Subcutaneous adipose tissue (tissue), 4 donors: ENCODE results near the gene OR2AG1. TPM values are rescaled to one million over a fixed set of nuclear protein-coding genes. Genes with fewer than 3 reads are reported as not detected.

Experiments
- total RNA-seq, 4 donors: library from RNA; depleted of rRNA; stranded (reverse); fragments of >200 nt; gene quantifications; one replicate each; pipeline ENCODE4 v1.1.0, GENCODE V29; 2016
- TF ChIP-seq, protein P1 (sequence below): fragments of 450-650 bp; IDR thresholded peaks from one replicate; pipeline ENCODE4 v1.5.1; 2016; ENCODE audit warnings: low read depth, mild to moderate bottlenecking, control low read depth, antibody characterized with exemption, moderate library complexity

Gene OR2AG1
- total RNA-seq, 4 donors from 2014 or later: not detected

GRCh38 chr11:6794639-6795038 lies 11.8 kb downstream of the OR2AG1 start:
- TF ChIP-seq, protein P1, sequence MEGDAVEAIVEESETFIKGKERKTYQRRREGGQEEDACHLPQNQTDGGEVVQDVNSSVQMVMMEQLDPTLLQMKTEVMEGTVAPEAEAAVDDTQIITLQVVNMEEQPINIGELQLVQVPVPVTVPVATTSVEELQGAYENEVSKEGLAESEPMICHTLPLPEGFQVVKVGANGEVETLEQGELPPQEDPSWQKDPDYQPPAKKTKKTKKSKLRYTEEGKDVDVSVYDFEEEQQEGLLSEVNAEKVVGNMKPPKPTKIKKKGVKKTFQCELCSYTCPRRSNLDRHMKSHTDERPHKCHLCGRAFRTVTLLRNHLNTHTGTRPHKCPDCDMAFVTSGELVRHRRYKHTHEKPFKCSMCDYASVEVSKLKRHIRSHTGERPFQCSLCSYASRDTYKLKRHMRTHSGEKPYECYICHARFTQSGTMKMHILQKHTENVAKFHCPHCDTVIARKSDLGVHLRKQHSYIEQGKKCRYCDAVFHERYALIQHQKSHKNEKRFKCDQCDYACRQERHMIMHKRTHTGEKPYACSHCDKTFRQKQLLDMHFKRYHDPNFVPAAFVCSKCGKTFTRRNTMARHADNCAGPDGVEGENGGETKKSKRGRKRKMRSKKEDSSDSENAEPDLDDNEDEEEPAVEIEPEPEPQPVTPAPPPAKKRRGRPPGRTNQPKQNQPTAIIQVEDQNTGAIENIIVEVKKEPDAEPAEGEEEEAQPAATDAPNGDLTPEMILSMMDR: no peak

- TF ChIP-seq, protein P1: no peak
Observed at GRCh38 chr11:6799402-6799801, 16.6 kb downstream of the OR2AG1 start, which contains the start of gene OR6A2. OR6A2 (minus strand) TSS chr11:6799689; CDS start chr11:6795708, 3,981 bp downstream.

DNA sequence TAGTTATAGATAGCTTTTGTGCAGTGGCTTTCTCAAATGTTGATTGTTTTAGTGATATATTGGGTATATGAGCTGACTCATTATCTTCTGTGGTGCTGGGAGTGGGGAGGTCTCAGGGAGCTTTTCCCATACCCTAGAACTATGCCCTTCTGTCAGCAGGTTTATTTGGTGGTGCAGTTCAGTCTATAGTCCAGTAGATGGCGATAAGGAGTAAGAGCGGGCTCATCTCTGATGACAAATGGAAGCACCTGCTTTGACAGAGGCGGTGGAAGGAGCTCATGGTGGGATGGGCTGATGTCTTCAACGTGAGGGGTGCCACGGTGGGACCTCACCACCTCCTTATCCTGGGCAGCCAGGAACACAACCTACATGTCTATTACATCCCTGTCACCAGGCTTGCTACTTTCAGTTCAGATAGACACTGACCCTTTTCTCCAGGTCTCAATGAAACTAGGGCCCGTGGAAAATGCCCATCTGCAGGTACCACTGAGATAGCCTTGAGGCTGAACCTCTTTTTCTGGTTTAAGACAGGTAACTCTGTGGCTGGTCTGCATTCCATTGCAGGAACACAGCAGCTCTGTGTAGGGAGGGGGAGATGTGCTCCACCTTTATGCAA lies 29.7 kb downstream of the OR2AG1 start:
- TF ChIP-seq, protein P1: no peak

GRCh38 chr11:6813656-6814055 lies 30.8 kb downstream of the OR2AG1 start:
- TF ChIP-seq, protein P1: no peak

DNA sequence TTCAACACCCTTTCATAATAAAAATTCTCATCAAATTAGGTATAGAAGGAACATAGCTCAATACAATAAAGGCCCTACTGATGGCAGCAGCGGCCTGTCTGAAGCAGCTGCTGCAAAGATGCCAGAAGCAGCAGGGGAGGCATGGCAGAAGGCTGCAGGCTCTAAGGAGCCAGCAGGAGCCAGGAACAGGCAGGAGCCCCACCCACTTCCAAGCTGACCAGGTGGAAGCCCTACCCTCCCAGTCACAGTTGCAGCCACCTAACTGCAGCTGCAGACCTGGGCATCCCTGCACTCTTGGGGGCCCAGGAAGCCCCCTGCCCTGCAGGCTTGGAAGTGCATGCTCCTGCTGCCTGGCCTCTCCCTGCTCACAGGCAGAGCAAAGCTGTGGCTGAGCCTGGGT lies 34.9 kb downstream of the OR2AG1 start:
- TF ChIP-seq, protein P1: no peak

DNA sequence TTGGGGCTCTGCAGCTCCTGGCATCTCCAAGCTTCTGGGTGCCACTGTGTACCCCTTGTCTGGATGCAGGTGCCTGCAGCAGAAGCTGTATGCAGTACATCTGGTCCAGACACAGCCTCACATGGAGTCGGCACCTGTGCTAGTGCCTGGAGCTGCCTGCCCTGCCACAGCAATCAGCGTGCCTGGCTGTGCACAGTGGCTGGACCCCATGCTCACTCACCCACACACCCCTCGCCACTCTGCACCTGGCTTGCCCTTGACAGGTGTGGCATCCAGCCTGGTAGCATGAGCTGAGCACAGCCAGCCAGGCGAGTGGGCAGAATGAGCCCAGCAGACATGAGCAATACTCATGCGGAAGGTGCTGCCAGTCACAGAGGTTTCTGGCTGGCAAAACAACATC lies 36.1 kb downstream of the OR2AG1 start:
- TF ChIP-seq, protein P1: no peak

DNA sequence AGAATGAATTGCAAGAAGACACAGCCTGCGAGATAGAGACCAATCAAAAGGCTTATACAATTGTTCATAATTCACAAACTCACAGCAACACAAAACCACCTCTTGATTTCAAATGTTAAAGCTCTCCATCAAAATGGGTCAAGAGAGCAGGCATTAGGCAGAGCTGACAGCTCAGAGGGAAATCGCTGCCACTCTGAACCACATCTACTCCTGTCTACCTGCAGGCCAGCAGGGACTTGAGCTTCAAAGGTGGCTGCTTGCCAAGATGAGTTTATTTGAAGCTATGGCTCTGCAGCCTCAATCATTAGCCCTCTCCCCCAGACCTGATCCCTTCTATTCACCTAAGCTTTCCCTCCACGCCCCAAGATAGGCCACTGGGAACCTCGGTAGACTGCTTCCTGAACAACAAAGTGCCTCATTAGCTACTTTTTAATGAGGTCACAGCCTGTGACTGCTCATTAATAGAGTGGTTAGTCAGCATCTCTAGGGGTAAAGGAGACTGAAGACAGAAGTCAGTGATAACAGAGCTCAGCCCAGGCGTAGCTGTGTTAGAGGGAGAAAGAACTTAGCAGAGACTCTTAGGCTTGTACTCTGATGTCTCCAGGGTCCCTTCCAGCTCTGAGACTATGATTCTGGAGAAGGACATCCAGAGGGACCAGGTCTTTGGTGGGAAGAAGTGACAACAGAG lies 41.5 kb downstream of the OR2AG1 start:
- TF ChIP-seq, protein P1: no peak
